Endothelial cell of umbilical vein (primary cell): ENCODE results near the gene TMEM131. TPM values are rescaled to one million over a fixed set of nuclear protein-coding genes. Genes with fewer than 3 reads are reported as not detected.

ENCODE experiments used
- BruUV-seq: library from RNA; stranded (reverse); fragments of 400-500 nt; replicated peaks from 2 replicates; lab custom pipeline; 2021; lab: Mats Ljungman, UMichigan
- CTCF ChIA-PET: fragments of 300-600, 350-600 bp; sonication (Branson Sonifier 250); formaldehyde crosslinking; loops from one replicate; lab custom pipeline; 2021; ENCODE audit warnings: antibody characterized with exemption, inconsistent platforms; lab: Charles Lee
- POLR2A ChIA-PET: fragments of 300-600, 350-600 bp; sonication (Branson Sonifier 250); formaldehyde crosslinking; loops from one replicate; lab custom pipeline; 2021; ENCODE audit warnings: antibody characterized with exemption, inconsistent platforms; lab: Charles Lee
- DNase-seq: peaks from one replicate; pipeline ENCODE4 v3.0.0-alpha.2; 2011; ENCODE audit warnings: low read depth, low spot score
- FAIRE-seq: peaks from 2 replicates; lab custom pipeline; 2011; peaks lifted over from hg19 to GRCh38; lab: Jason Lieb, UNC
- H2AFZ ChIP-seq: 2 replicates; pipeline ENCODE4 v1.6.0; 2012; ENCODE audit warnings: low read depth, low read length, control low read depth, inconsistent platforms
- H3K27ac ChIP-seq: 2 replicates; pipeline ENCODE4 v1.5.1; 2011; ENCODE audit warnings: low read depth, mild to moderate bottlenecking, control low read depth, low read length, moderate library complexity; ENCODE audit not compliant: insufficient read depth
- H3K27me3 ChIP-seq, 2 experiments: 2 replicates each; pipeline versions ENCODE4 v1.6.0 to v1.6.1; 2011; ENCODE audit warnings: low read length in 2 of 2, mixed read lengths in 1 of 2; ENCODE audit not compliant: control insufficient read depth in 2 of 2, insufficient read depth in 2 of 2
- H3K36me3 ChIP-seq, 2 experiments: 2 replicates in 1 of 2; 3 replicates in 1 of 2; pipeline ENCODE4 v1.5.1; 2011; ENCODE audit warnings: low read length in 2 of 2, mild to moderate bottlenecking in 1 of 2, moderate library complexity in 1 of 2; ENCODE audit not compliant: control insufficient read depth in 2 of 2, insufficient read depth in 2 of 2; ENCODE audit errors: extremely low read depth in 1 of 2
- H3K4me1 ChIP-seq: 3 replicates; pipeline ENCODE4 v1.5.1; 2011; ENCODE audit warnings: mild to moderate bottlenecking, low read length; ENCODE audit not compliant: control insufficient read depth, insufficient read depth; ENCODE audit errors: extremely low read depth
- H3K4me2 ChIP-seq: 2 replicates; pipeline ENCODE4 v1.6.1; 2011; ENCODE audit warnings: low read length, control low read depth, mixed read lengths; ENCODE audit not compliant: insufficient read depth
- H3K4me3 ChIP-seq, 3 experiments: fragments of 200-600 bp in 1 of 3; sonication (generic), shearing (Covaris generic) in 1 of 3; replicated peaks in 1 of 3; 2 replicates each; pipeline ENCODE4 v1.5.1; 2011 to 2016; ENCODE audit warnings: control low read depth in 3 of 3, low read length in 3 of 3, mild to moderate bottlenecking in 2 of 3, inconsistent platforms in 1 of 3, low read depth in 1 of 3, moderate library complexity in 1 of 3; ENCODE audit not compliant: insufficient read depth in 1 of 3
- H3K79me2 ChIP-seq: 2 replicates; pipeline ENCODE4 v1.6.0; 2012; ENCODE audit warnings: low read length, inconsistent platforms; ENCODE audit not compliant: control insufficient read depth, insufficient read depth
- H3K9ac ChIP-seq: replicated peaks from 2 replicates; pipeline ENCODE3; 2011; ENCODE audit warnings: low read length, control low read depth; ENCODE audit not compliant: insufficient read depth; ENCODE audit errors: extremely low read depth
- H3K9me1 ChIP-seq: replicated peaks from 3 replicates; pipeline ENCODE4 v1.6.0; 2011; ENCODE audit warnings: mild to moderate bottlenecking, low read length; ENCODE audit not compliant: control insufficient read depth, insufficient read depth; ENCODE audit errors: extremely low read depth
- H3K9me3 ChIP-seq: replicated peaks from 2 replicates; pipeline ENCODE4 v1.5.1; 2012; ENCODE audit warnings: low read length, inconsistent platforms; ENCODE audit not compliant: control insufficient read depth, insufficient read depth
- H4K20me1 ChIP-seq: replicated peaks from 2 replicates; pipeline ENCODE3; 2011; ENCODE audit warnings: mild to moderate bottlenecking, low read length; ENCODE audit not compliant: control insufficient read depth, insufficient read depth; ENCODE audit errors: extremely low read depth
- EZH2 ChIP-seq: IDR thresholded peaks from 2 replicates; pipeline ENCODE4 v1.6.1; 2012; ENCODE audit warnings: borderline replicate concordance, low read depth, mild to moderate bottlenecking, moderate library complexity, low read length, inconsistent platforms; ENCODE audit not compliant: severe bottlenecking
- FOS ChIP-seq: IDR thresholded peaks from 2 replicates; pipeline ENCODE4 v1.6.1; 2011; ENCODE audit warnings: mild to moderate bottlenecking, low read length, moderate library complexity, borderline replicate concordance; ENCODE audit not compliant: insufficient read depth
- GATA2 ChIP-seq: IDR thresholded peaks from 2 replicates; pipeline ENCODE4 v1.7.0; 2011; ENCODE audit warnings: low read depth, mild to moderate bottlenecking, moderate library complexity, mixed read lengths, low read length; ENCODE audit not compliant: insufficient read length, insufficient read depth
- JUN ChIP-seq: IDR thresholded peaks from 2 replicates; pipeline ENCODE4 v1.6.1; 2011; ENCODE audit warnings: borderline replicate concordance, low read depth; ENCODE audit not compliant: insufficient read length, insufficient read depth
- MYC ChIP-seq: IDR thresholded peaks from one replicate; pipeline ENCODE4 v1.6.1; 2011; ENCODE audit warnings: mild to moderate bottlenecking, low read depth, low read length
- POLR2A ChIP-seq: IDR thresholded peaks from 2 replicates; pipeline ENCODE4 v1.6.1; 2012; ENCODE audit warnings: low read depth, mild to moderate bottlenecking, control low read depth, low read length
- POLR2AphosphoS5 ChIP-seq: IDR thresholded peaks from 2 replicates; pipeline ENCODE4 v1.6.1; 2012; ENCODE audit warnings: low read depth, mild to moderate bottlenecking, control low read depth, low read length, moderate library complexity; ENCODE audit not compliant: insufficient read depth
- dilution Hi-C: fragments of 300-500 bp; cut with MboI; formaldehyde crosslinking; loops from one replicate; pipeline ENCODE4 v1.15.0; 2019; ENCODE audit warnings: low sequenced_read_pairs; ENCODE audit not compliant: extremely low pct_ligation_motif_present
- intact Hi-C: fragments of 100-400 bp; cut with micrococcal nuclease; formaldehyde crosslinking; loops from one replicate; pipeline ENCODE4 v1.10.0; 2022
- polyA plus RNA-seq, 4 experiments: library from polyadenylated mRNA; depleted of rRNA in 3 of 4; stranded (reverse) in 3 of 4; unstranded in 1 of 4; fragments of >200 nt; gene quantifications; 2 replicates each; pipeline versions ENCODE4 v1.2.1 to v1.2.3, GENCODE V29; 2011 to 2012; ENCODE audit warnings: missing spikeins in 1 of 4
- total RNA-seq: library from RNA; stranded (reverse); gene quantifications from 2 replicates; pipeline ENCODE4 v1.2.3, GENCODE V29; 2021
- TF ChIP-seq, protein P1 (sequence below): IDR thresholded peaks from 2 replicates; pipeline ENCODE4 v1.6.1; 2011; ENCODE audit not compliant: insufficient read depth, insufficient read length
- TF ChIP-seq, protein P2 (sequence below), 2 donors: IDR thresholded peaks; 1 replicate in 1 of 2; 2 replicates in 1 of 2; pipeline ENCODE4 v1.5.1; 2011; ENCODE audit warnings: low read length in 2 of 2, mild to moderate bottlenecking in 2 of 2, moderate library complexity in 2 of 2, control low read depth in 1 of 2, inconsistent platforms in 1 of 2, low read depth in 1 of 2; ENCODE audit not compliant: insufficient read depth in 1 of 2; ENCODE audit errors: extremely low read depth in 1 of 2

The TMEM131 gene
- total and polyA plus RNA-seq, 2 donors (not counting 3 experiments of a cell fraction or from before 2014, with no cell fraction given): 12.2 to 28.6 TPM

DNA sequence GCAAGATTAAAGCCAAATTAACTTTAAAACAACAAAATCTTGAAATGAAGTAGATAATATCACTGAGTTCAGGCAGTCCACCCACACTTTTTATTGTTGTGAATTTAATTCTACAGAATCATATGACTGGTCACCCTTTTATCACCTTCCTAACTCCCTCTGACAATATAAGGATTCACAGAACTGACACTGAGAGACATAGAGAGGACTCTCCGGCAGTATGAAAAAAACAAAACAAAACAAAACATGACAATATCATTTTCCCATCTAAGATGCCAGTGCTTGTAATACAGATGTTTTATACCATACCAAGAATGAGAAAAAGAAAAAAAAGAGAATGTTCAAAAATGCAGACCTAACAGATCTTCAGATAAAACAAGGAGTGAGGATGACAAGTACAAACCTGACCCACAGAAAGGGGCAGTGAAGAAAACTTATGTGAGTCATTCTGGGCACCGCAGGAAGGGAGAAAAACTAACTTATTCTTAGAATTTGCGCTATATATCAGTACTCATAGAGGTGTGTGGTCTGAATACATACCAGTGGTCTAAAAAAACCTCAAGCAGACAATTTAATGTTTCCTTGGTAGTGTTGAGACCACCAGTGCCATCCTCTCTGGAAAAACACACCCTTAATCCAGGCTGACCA is 145.7 kb downstream of the TMEM131 start:
- POLR2A ChIA-PET: no interaction called here
- no peak overlapping the region for H3K4me3 ChIP-seq
- no peaks in the 10 kb centered on the region for H3K9me1 ChIP-seq
- TF ChIP-seq, protein P1, sequence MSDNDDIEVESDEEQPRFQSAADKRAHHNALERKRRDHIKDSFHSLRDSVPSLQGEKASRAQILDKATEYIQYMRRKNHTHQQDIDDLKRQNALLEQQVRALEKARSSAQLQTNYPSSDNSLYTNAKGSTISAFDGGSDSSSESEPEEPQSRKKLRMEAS: no peak
- TF ChIP-seq POLR2A (no peak), POLR2AphosphoS5 (no peak), GATA2 (no peak), JUN (no peak), FOS (no peak), MYC (no peak), EZH2 (no peak)
- TF ChIP-seq, protein P2, sequence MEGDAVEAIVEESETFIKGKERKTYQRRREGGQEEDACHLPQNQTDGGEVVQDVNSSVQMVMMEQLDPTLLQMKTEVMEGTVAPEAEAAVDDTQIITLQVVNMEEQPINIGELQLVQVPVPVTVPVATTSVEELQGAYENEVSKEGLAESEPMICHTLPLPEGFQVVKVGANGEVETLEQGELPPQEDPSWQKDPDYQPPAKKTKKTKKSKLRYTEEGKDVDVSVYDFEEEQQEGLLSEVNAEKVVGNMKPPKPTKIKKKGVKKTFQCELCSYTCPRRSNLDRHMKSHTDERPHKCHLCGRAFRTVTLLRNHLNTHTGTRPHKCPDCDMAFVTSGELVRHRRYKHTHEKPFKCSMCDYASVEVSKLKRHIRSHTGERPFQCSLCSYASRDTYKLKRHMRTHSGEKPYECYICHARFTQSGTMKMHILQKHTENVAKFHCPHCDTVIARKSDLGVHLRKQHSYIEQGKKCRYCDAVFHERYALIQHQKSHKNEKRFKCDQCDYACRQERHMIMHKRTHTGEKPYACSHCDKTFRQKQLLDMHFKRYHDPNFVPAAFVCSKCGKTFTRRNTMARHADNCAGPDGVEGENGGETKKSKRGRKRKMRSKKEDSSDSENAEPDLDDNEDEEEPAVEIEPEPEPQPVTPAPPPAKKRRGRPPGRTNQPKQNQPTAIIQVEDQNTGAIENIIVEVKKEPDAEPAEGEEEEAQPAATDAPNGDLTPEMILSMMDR (IDR thresholded peaks at IDR 0.05; ENCODE audit: extremely low read depth in 1 of 2, insufficient read depth in 1 of 2, low read depth in 1 of 2, low read length in 2 of 2): no peak
- no peaks in the 10 kb centered on the region for H4K20me1 ChIP-seq
- dilution Hi-C loops: no loop called here
- no peak overlapping the region for H3K9ac ChIP-seq
- no peak overlapping the region for H2AFZ ChIP-seq
- no peak overlapping the region for H3K4me2 ChIP-seq
- H3K27ac ChIP-seq: no peak overlapping the region
- DNase-seq (no peak), FAIRE-seq (no peak)
- intact Hi-C loops: no loop called here
- H3K36me3 ChIP-seq: no peaks in the 10 kb centered on the region
- H3K9me3 ChIP-seq: no peaks in the 10 kb centered on the region
- CTCF ChIA-PET: no interaction called here
- H3K79me2 ChIP-seq: no peaks in the 10 kb centered on the region
- no peaks in the 10 kb centered on the region for H3K27me3 ChIP-seq
- H3K4me1 ChIP-seq: no peaks in the 10 kb centered on the region
- no TSS peak for BruUV-seq
